Measurements from ENCODE around the gene ATP2A2. TPM values are rescaled to one million over a fixed set of nuclear protein-coding genes. Genes with fewer than 3 reads are reported as not detected.

ATP2A2 gene
- total RNA-seq, 4 donors from 2014 or later = 128 to 185 (median 178) TPM

DNA sequence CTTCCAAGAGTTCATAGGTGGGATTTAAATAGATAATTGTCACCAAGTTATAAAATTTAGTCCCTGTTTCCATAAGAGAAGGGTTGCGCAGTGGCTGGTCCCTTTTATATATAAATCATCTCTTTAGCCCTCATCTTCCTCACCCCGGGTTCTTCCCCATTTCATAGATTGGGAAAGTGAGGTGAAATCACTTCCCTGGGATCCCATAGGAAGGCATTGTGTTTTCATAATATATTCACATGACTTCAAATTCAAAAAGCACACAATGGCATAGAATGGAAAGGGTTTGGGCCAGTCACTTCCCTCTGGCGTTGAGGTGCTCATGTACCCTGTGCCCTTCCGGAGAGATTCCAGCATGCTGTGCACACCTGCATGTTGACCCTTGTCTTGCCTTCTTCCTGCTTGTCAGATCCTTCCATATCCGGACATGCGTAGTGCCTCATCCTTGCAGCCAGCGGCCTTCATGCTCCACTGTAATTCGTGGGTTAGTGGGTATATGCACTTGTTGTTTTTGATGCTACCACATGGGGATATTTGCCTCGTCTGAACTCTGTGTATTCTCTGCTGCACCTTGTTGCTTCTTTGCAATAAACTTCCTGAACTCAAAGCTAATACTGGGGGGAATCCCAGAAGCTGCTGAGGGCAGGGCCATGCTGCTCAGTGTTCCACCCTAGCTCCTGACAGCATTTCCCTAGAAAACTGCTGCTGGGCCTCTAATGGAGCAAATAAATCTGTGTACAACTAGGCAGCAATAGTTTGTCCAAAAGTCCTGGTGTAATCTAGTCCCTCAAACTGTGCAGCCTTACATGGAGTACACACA lies 62.9 kb downstream of the ATP2A2 start:
- WGBS, 2 donors (ENCODE audit: low coverage in 1 of 2) = 73 to 85% methylated on average over 2 to 9 of the region's 9 CpGs
- Histone ChIP-seq H3K27me3 (no peaks in the 10 kb centered on the region), H3K4me3 (no peak overlapping the region), H3K36me3 (peaks cover 0 to 83% (median 43%) of the 10 kb centered on the region in 4 donors), H3K4me1 (peaks cover 0 to 10% (median 1%) of the 10 kb centered on the region in 4 donors), H3K9me3 (no peaks in the 10 kb centered on the region), H3K27ac (peak overlapping the region in 2 of 4 donors; percentile 17 to 45)
- intact Hi-C loops (cut with DNase I; ENCODE audit: low total_unique reads) = no loop called here
- no peak for TF ChIP-seq EP300 (IDR thresholded peaks at IDR 0.05; ENCODE audit: low read depth)
- in situ Hi-C loops (cut with MboI; ENCODE audit: low pct_ligation_motif_present in 1 of 4, low pct_unique_long_range_greater_than_20kb in 1 of 4, low sequenced_read_pairs in 3 of 4) = no loop called here
- no peak for DNase-seq

GRCh38 chr12:110344657-110345056 lies 63.6 kb downstream of the ATP2A2 start:
- 80 to 93% methylated on average over 1 to 9 of the region's 11 CpGs for WGBS, 2 donors (ENCODE audit: low coverage in 1 of 2)
- TF ChIP-seq POLR2A (IDR thresholded peaks at IDR 0.05) (no peak), EP300 (IDR thresholded peaks at IDR 0.05; ENCODE audit: low read depth) (no peak), POLR2AphosphoS5 (IDR thresholded peaks at IDR 0.05) (no peak)
- TF ChIP-seq, protein P1, sequence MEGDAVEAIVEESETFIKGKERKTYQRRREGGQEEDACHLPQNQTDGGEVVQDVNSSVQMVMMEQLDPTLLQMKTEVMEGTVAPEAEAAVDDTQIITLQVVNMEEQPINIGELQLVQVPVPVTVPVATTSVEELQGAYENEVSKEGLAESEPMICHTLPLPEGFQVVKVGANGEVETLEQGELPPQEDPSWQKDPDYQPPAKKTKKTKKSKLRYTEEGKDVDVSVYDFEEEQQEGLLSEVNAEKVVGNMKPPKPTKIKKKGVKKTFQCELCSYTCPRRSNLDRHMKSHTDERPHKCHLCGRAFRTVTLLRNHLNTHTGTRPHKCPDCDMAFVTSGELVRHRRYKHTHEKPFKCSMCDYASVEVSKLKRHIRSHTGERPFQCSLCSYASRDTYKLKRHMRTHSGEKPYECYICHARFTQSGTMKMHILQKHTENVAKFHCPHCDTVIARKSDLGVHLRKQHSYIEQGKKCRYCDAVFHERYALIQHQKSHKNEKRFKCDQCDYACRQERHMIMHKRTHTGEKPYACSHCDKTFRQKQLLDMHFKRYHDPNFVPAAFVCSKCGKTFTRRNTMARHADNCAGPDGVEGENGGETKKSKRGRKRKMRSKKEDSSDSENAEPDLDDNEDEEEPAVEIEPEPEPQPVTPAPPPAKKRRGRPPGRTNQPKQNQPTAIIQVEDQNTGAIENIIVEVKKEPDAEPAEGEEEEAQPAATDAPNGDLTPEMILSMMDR (IDR thresholded peaks at IDR 0.05) = no peak
- Histone ChIP-seq H3K36me3 (peaks cover 0 to 81% (median 45%) of the 10 kb centered on the region in 4 donors), H3K4me1 (peaks cover 0 to 3% (median 0%) of the 10 kb centered on the region in 4 donors), H3K27me3 (no peaks in the 10 kb centered on the region), H3K4me3 (no peak overlapping the region), H3K9me3 (no peaks in the 10 kb centered on the region), H3K27ac (peak overlapping the region in 3 of 4 donors; percentile 0 to 45 (median 17))
- no peak for DNase-seq
- intact Hi-C loops (cut with DNase I; ENCODE audit: low total_unique reads) = no loop called here
- in situ Hi-C loops (cut with MboI; ENCODE audit: low pct_ligation_motif_present in 1 of 4, low pct_unique_long_range_greater_than_20kb in 1 of 4, low sequenced_read_pairs in 3 of 4) = no loop called here

DNA sequence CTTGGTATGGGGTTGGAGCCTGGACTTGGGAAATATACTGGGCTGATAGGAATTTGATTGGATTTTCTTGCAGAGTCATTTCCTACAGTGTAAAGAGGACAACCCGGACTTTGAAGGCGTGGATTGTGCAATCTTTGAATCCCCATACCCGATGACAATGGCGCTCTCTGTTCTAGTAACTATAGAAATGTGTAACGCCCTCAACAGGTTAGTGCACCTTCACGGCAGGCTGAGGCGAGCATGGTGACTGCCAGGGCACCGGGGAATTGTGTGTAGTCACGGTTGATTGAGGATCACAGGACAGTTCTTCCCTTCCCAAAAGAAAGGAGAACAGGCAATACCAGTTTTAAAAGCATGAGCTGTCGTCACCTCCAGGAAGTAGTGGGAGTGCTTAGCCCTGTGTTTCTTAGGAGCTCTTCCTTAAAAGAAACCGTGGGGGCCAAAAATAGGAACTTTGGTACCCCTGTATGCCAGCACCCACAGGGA lies 64.2 kb downstream of the ATP2A2 start:
- intact Hi-C loops (cut with DNase I; ENCODE audit: low total_unique reads) = no loop called here
- in situ Hi-C loops (cut with MboI; ENCODE audit: low pct_ligation_motif_present in 1 of 4, low pct_unique_long_range_greater_than_20kb in 1 of 4, low sequenced_read_pairs in 3 of 4) = no loop called here
- Histone ChIP-seq H3K4me3 (no peak overlapping the region), H3K4me1 (no peaks in the 10 kb centered on the region), H3K9me3 (no peaks in the 10 kb centered on the region), H3K27ac (peak overlapping the region; percentile 0 to 45 (median 11)), H3K36me3 (peaks cover 0 to 75% (median 43%) of the 10 kb centered on the region in 4 donors), H3K27me3 (no peaks in the 10 kb centered on the region)
- 59% methylated on average over 11 of the region's 11 CpGs; no CpG with 5 or more reads in 1 of the 2 donors for WGBS, 2 donors (ENCODE audit: low coverage in 1 of 2)
- TF ChIP-seq POLR2A (IDR thresholded peaks at IDR 0.05) = no peak
- TF ChIP-seq EP300 (IDR thresholded peaks at IDR 0.05; ENCODE audit: low read depth) = no peak
- peak in 1 of 3 donors; percentile 9 for TF ChIP-seq POLR2AphosphoS5 (IDR thresholded peaks at IDR 0.05)
- TF ChIP-seq, protein P1 (IDR thresholded peaks at IDR 0.05) = no peak
- peak; percentile 46 for DNase-seq

- Histone ChIP-seq H3K27ac (peak overlapping the region in 2 of 4 donors; percentile 17 to 45), H3K4me1 (no peaks in the 10 kb centered on the region), H3K36me3 (peaks cover 0 to 68% (median 39%) of the 10 kb centered on the region in 4 donors), H3K27me3 (no peaks in the 10 kb centered on the region), H3K4me3 (no peak overlapping the region), H3K9me3 (no peaks in the 10 kb centered on the region)
- DNase-seq = no peak
- 86 to 100% methylated on average over 2 to 12 of the region's 12 CpGs for WGBS, 2 donors (ENCODE audit: low coverage in 1 of 2)
- intact Hi-C loops (cut with DNase I; ENCODE audit: low total_unique reads) = no loop called here
- no peak for TF ChIP-seq EP300 (IDR thresholded peaks at IDR 0.05; ENCODE audit: low read depth)
- TF ChIP-seq, protein P1 (IDR thresholded peaks at IDR 0.05) = no peak
- no peak for TF ChIP-seq POLR2AphosphoS5 (IDR thresholded peaks at IDR 0.05)
- TF ChIP-seq POLR2A (IDR thresholded peaks at IDR 0.05) = no peak
- in situ Hi-C loops (cut with MboI; ENCODE audit: low pct_ligation_motif_present in 1 of 4, low pct_unique_long_range_greater_than_20kb in 1 of 4, low sequenced_read_pairs in 3 of 4) = no loop called here
Measured at GRCh38 chr12:110345963-110346362, 64.9 kb downstream of the ATP2A2 start.
